Common myeloid progenitor, CD34-positive (primary cell): ENCODE data around the gene SHANK2.
A peak's percentile ranks its signal among the peaks of the same experiment; 100 is the strongest.

Experiments used
- CTCF ChIA-PET: fragments of 350-600 bp; sonication (Branson Sonifier 250); formaldehyde crosslinking; loops from one replicate; lab custom pipeline; 2021; ENCODE audit warnings: antibody characterized with exemption; lab: Charles Lee
- POLR2A ChIA-PET: fragments of 350-600 bp; sonication (Branson Sonifier 250); formaldehyde crosslinking; loops from one replicate; lab custom pipeline; 2021; ENCODE audit warnings: antibody characterized with exemption; lab: Charles Lee
- DNase-seq, 3 donors: peaks; one replicate each; pipeline versions ENCODE4 v3.0.0 to v3.0.0-alpha.2; 2013
- H3K27ac ChIP-seq, 2 experiments: 1 replicate in 1 of 2; 2 replicates in 1 of 2; pipeline ENCODE4 v1.7.0; 2013; ENCODE audit warnings: inconsistent platforms in 2 of 2, low read length in 2 of 2, mild to moderate bottlenecking in 2 of 2, low read depth in 1 of 2, moderate library complexity in 1 of 2; ENCODE audit not compliant: severe bottlenecking in 2 of 2, insufficient read depth in 1 of 2, poor library complexity in 1 of 2
- H3K27me3 ChIP-seq, 5 experiments: replicated peaks in 2 of 5; 1 replicate in 3 of 5; 2 replicates in 2 of 5; pipeline versions ENCODE4 v1.6.1 to v1.7.0; 2013; ENCODE audit warnings: low read length in 4 of 5, mild to moderate bottlenecking in 2 of 5, moderate library complexity in 2 of 5, inconsistent platforms in 1 of 5; ENCODE audit not compliant: insufficient read depth in 5 of 5, control insufficient read depth in 4 of 5
- H3K36me3 ChIP-seq, 4 experiments: 1 replicate in 2 of 4; 2 replicates in 2 of 4; pipeline versions ENCODE4 v1.6.1 to v1.7.0; 2013; ENCODE audit warnings: low read length in 3 of 4, control low read depth in 1 of 4, mild to moderate bottlenecking in 1 of 4; ENCODE audit not compliant: control insufficient read depth in 4 of 4, insufficient read depth in 4 of 4
- H3K4me1 ChIP-seq, 4 experiments: 1 replicate in 3 of 4; 2 replicates in 1 of 4; pipeline versions ENCODE4 v1.6.1 to v1.7.1; 2013; ENCODE audit warnings: low read length in 3 of 4, mild to moderate bottlenecking in 3 of 4, control low read depth in 1 of 4, inconsistent platforms in 1 of 4, moderate library complexity in 1 of 4; ENCODE audit not compliant: control insufficient read depth in 4 of 4, insufficient read depth in 4 of 4; ENCODE audit errors: control extremely low read depth in 1 of 4
- H3K4me3 ChIP-seq, 7 experiments: 1 replicate in 4 of 7; 2 replicates in 3 of 7; pipeline versions ENCODE4 v1.5.1 to v1.7.0; 2013; ENCODE audit warnings: mild to moderate bottlenecking in 7 of 7, low read length in 6 of 7, moderate library complexity in 6 of 7, inconsistent platforms in 2 of 7, low read depth in 2 of 7, control low read depth in 1 of 7; ENCODE audit not compliant: insufficient read depth in 4 of 7, control insufficient read depth in 1 of 7; ENCODE audit errors: extremely low read depth in 1 of 7
- H3K9me3 ChIP-seq, 5 experiments: 1 replicate in 4 of 5; 2 replicates in 1 of 5; pipeline versions ENCODE4 v1.6.1 to v1.7.1; 2013; ENCODE audit warnings: low read length in 4 of 5, mild to moderate bottlenecking in 2 of 5, inconsistent platforms in 1 of 5, low read depth in 1 of 5, moderate library complexity in 1 of 5; ENCODE audit not compliant: control insufficient read depth in 4 of 5, insufficient read depth in 2 of 5; ENCODE audit errors: control extremely low read depth in 1 of 5
- WGBS: methylation state at CpG from one replicate; pipeline ENCODE4 v1.1.5; 2013; ENCODE audit not compliant: insufficient coverage; 5-methylcytosine and 5-hydroxymethylcytosine counted together

The SHANK2 gene

DNA sequence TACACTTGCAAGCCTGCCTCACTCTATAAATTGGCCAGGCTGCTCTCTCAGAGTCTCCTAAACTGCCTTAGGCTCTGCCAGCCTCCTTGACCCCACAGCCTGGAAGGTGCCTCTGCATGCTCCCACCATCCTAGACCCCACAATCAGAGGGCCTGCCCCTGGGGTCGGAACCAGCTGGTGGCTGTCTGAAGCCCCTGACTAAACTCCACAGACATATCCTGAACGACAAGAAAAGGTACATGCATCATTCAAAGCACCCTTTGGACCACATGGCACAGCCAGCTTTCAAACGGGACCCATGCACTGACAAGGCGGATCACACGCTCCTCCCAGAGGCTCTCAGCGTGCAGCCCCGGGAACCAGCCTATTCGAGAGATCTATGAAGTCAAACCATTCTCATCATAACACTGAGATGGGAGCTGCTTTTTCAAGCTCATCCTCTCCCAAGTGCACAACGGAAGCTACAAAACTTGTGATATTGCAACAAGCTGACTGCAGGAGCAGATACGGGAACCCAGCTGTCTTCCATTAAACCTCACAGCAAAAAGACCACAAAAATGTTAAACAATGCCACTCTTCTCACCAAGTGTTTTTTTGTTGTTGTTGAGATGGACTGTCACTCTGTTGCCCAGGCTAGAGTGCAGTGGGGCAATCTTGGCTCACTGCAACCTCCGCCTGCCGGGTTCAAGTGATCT lies 8.1 kb downstream of the SHANK2 start:
- 94% methylated on average over 10 of the region's 12 CpGs for WGBS
- DNase-seq: no peak
- ChIA-PET CTCF (no interaction called here), POLR2A (interaction anchor here (0.6 kb wide), 1 partner anchor 393 kb away, joined by 3 read pairs; no protein-coding TSS in a partner anchor)
- Histone ChIP-seq H3K27me3 (peaks cover 2 to 85% (median 28%) of the 10 kb centered on the region in 5 experiments), H3K36me3 (no peaks in the 10 kb centered on the region), H3K9me3 (peaks cover 0 to 3% (median 0%) of the 10 kb centered on the region in 5 experiments), H3K4me3 (no peak overlapping the region), H3K4me1 (peaks cover 0 to 8% (median 0%) of the 10 kb centered on the region in 4 experiments), H3K27ac (no peak overlapping the region)

DNA sequence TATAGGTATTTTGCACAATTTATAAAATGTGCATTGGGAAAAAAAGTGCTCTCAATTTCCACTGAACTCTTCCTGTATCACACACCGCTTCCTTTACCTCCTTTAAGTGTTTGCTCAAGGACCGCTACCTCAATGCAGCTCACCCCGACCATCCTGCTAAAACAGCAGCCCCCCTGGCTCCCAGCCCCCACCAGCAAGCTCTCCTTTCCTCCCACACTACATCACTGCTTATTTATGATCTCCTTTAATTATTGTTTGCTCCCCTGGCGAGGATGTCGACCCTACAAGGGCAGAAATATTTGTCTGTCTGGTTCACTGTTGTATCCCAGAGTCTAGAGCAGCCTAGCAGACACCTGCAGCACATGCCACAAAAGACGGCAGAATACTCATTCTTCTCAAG lies 10.0 kb downstream of the SHANK2 start:
- no peak for DNase-seq
- Histone ChIP-seq H3K4me3 (no peak overlapping the region), H3K36me3 (no peaks in the 10 kb centered on the region), H3K27ac (no peak overlapping the region), H3K27me3 (peaks cover 2 to 83% (median 18%) of the 10 kb centered on the region in 5 experiments), H3K4me1 (peaks cover 0 to 8% (median 0%) of the 10 kb centered on the region in 4 experiments), H3K9me3 (peaks cover 0 to 3% (median 0%) of the 10 kb centered on the region in 5 experiments)
- WGBS: 74% methylated on average over 6 of the region's 6 CpGs
- CTCF ChIA-PET: no interaction called here
- POLR2A ChIA-PET: no interaction called here

DNA sequence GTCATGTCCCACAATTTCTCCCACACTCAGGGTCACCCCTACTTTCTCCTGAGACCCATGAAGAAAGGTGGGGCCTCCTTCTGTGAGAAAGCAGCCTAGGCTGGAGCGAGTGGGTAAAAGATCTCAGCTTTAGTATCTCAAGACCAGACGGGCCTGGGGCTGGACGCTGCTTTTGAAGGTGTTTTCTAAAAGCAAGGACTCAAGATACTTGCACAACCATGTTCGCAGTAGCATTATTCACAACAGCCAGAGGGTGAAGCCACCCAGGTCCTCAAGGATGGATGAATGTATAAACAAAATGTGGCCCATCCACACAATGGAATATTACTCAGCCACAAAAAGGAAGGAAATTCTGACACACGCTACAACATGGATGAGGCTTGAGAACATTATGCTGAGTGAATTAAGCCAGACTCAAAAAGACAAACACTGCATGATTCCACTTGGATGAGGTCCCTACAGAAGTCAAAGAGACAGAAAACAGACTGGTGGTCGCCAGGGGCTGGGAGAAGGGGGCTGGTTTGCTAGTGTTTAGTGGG lies 10.6 kb downstream of the SHANK2 start:
- Histone ChIP-seq H3K4me3 (no peak overlapping the region), H3K27me3 (peaks cover 2 to 78% (median 14%) of the 10 kb centered on the region in 5 experiments), H3K36me3 (no peaks in the 10 kb centered on the region), H3K9me3 (peaks cover 0 to 3% (median 0%) of the 10 kb centered on the region in 5 experiments), H3K27ac (no peak overlapping the region), H3K4me1 (peaks cover 0 to 8% (median 0%) of the 10 kb centered on the region in 4 experiments)
- WGBS: 93% methylated on average over 5 of the region's 6 CpGs
- DNase-seq: no peak
- ChIA-PET CTCF (no interaction called here), POLR2A (no interaction called here)

DNA sequence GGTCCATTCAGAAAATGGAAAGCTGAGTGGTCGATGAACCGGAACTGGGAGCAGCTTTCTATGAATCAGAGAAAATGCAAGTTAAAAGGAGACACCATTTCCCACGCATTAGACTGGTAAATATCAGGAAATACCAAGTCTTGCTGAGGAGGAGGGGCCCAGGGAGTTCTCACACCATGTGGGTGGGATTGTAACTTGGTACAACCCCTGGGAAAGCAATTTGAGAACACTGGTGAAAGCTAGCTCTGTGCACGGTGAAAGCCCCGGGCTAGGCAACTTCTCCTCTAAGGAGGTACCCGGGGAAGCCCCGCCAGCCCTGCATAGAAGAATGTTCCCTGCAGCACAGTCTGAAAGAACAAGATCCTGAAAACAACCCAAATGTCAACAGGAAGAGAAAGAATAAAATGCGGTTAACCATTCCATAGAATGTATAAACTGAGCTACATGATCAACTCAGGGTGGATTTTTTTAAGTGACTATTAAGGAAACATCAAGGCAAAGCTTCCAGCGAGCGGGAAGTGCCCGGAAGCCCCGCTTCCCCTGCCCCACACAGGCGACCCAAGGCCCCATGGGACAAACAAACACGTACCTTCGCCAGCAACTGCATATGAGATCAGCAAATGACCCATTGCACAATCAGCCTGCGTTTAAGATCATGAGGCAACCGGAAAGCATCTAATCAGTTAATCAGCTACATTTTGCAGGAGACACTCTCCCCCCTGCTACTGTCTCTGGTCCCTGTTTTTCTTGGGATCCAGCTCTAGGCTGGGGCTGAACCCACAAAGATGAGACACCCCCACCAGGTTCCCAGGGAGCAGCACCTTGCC lies 11.3 kb downstream of the SHANK2 start:
- peaks cover 0 to 3% (median 0%) of the 10 kb centered on the region in 5 experiments for H3K9me3 ChIP-seq
- WGBS: 19% methylated on average over 14 of the region's 17 CpGs
- ChIA-PET POLR2A (no interaction called here), CTCF (no interaction called here)
- H3K36me3 ChIP-seq: no peaks in the 10 kb centered on the region
- peak in 2 of 3 donors; percentile 11 to 24 for DNase-seq
- no peak overlapping the region for H3K27ac ChIP-seq
- H3K27me3 ChIP-seq: peaks cover 2 to 71% (median 12%) of the 10 kb centered on the region in 5 experiments
- H3K4me1 ChIP-seq: peaks cover 0 to 8% (median 0%) of the 10 kb centered on the region in 4 experiments
- H3K4me3 ChIP-seq: no peak overlapping the region

DNA sequence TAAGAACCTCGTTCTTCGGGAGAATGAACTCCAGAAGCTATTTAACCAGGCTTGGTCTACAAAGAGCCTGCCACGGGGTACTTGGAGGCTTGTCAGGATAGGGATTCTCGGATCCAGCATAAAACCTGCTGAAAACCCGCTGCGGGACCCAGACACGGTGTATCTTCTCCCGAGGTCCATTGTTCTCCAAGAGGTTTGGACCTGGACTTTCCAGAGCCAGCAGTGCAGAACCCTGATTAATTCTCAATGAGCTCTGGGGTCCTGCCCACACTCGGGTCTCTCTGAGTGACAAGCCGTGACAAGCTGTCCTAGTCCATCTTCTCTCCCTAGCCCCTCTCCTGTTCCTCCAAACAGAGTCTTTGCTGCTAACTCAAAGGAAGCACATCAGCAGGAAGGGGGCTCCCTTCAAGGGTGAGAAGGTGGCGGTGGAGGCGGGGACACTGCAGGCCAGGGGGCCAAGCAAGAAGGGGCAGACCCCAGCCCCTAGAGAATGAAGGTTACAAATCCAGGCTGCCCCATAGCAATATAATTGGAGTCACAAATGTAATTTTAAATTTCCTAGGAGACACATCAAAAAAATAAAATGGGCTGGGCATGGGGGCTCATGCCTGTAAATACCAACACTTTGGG lies 12.2 kb downstream of the SHANK2 start:
- Histone ChIP-seq H3K4me3 (no peak overlapping the region), H3K4me1 (peaks cover 0 to 8% (median 0%) of the 10 kb centered on the region in 4 experiments), H3K27ac (no peak overlapping the region), H3K36me3 (no peaks in the 10 kb centered on the region), H3K27me3 (peaks cover 0 to 69% (median 5%) of the 10 kb centered on the region in 5 experiments), H3K9me3 (peaks cover 0 to 3% (median 0%) of the 10 kb centered on the region in 5 experiments)
- 97% methylated on average over 11 of the region's 12 CpGs for WGBS
- DNase-seq: no peak
- ChIA-PET CTCF (no interaction called here), POLR2A (no interaction called here)

DNA sequence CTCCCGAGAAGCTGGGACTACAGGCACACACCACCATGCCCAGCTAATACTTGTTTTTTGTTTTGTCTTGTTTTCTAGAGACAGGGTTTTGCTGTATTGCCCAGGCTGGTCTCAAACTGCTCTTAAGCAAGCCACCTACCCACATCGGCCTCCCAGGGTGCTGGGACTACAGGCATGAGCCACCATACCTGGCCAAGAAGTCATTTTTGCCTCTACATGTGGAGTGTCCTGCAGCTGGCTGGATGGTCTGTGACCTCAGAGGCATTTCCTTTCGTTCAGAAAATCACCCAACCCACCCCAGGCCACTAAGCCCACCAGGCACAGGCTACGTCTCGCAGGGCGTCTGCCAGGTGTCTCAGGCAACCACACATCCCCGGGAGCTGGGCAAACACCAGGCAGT lies 12.8 kb downstream of the SHANK2 start:
- ChIA-PET CTCF (no interaction called here), POLR2A (no interaction called here)
- 94% methylated on average over 5 of the region's 7 CpGs for WGBS
- Histone ChIP-seq H3K4me3 (no peak overlapping the region), H3K4me1 (peaks cover 0 to 8% (median 0%) of the 10 kb centered on the region in 4 experiments), H3K36me3 (no peaks in the 10 kb centered on the region), H3K27me3 (peaks cover 0 to 67% (median 5%) of the 10 kb centered on the region in 5 experiments), H3K27ac (no peak overlapping the region), H3K9me3 (peaks cover 0 to 3% (median 0%) of the 10 kb centered on the region in 5 experiments)
- DNase-seq: no peak
